ENCODE results near the gene AGBL4.
"Not testable (repeated sequence)": the region's sequence is repeated elsewhere in the genome, so short reads cannot be mapped to it uniquely, and the experiment has no call there.

Gene AGBL4

DNA sequence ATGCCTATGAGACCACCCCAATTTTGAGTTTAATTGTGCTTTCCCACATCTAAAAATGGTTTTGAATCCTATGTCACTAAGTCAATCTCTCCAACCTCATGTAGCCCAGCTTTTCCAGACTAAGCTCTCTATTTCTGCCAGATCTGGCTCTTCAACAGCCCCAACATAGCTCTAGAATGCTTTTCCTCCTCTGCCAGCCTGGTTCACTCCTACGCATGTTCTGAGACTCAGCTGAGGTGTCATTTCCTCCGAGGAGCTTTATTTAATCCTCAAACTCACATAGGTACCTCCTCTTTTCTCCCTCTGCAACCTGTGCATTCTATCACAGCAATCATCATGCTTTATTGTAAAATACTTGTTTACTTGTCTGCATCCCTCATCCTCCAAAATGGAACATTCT is 729.2 kb downstream of the AGBL4 start:
- FAIRE-seq = no peak

DNA sequence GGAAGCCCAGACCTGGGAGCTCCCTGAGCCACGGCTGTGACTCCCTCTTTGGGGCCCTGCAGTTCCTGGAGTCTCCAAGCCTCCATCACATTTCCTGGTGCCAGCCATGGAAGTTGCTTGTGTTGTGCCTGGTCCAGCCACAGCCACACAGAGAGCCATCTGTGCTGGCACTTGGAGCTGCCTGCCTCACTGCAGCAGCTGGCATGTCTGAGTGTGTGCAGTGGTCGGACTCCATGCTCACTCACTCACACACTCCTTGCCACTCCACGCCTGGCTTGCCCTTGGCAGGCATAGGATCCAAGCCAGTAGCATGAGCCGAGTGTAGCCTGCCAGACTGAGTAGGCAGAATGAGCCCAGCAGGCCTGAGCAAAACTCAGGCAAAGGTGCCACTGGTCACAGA is 730.7 kb downstream of the AGBL4 start:
- FAIRE-seq = no peak

DNA sequence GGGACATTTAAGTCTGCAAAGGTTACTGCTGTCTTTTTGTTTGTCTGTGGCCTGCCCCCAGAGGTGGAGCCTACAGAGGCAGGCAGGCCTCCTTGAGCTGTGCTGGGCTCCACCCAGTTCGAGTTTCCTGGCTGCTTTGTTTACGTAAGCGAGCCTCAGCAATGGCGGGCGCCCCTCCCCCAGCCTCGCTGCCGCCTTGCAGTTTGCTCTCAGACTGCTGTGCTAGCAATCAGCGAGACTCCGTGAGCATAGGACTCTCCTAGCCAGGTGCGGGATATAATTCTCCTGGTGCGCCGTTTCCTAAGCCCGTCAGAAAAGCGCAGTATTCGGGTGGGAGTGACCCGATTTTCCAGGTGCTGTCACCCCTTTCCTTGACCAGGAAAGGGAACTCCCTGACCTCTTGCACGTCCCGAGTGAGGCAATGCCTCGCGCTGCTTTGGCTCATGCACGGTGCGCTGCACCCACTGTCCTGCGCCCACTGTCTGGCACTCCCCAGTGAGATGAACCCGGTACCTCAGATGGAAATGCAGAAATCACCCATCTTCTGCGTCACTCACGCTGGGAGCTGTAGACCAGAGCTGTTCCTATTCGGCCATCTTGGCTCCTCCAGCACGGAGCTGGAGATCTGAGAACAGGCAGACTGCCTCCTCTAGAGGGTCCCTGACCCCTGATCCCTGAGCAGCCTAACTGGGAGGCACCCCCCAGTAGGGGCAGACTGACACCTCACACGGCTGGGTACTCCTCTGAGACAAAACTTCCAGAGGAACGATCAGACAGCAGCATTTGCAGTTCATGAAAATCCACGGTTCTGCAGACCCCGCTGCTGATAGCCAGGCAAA is 766.3 kb downstream of the AGBL4 start:
- not testable (repeated sequence) for FAIRE-seq

DNA sequence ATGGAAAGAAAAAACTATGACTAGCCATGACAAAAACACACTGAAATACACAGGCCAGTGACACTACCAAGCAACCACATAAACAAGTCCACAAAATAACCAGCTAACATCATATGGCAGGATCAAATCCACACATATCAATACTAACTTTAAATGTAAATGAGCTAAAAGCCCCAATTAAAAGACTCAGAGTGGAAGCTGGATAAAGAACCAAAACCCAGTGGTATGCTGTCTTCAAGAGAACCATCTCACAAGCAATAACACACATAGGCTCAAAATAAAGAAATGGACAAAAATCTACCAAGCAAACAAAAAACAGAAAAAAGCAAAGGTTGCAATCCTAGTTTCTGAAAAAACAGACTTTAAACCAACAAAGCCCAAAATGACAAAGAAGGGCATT is 770.8 kb downstream of the AGBL4 start:
- no peak for FAIRE-seq

DNA sequence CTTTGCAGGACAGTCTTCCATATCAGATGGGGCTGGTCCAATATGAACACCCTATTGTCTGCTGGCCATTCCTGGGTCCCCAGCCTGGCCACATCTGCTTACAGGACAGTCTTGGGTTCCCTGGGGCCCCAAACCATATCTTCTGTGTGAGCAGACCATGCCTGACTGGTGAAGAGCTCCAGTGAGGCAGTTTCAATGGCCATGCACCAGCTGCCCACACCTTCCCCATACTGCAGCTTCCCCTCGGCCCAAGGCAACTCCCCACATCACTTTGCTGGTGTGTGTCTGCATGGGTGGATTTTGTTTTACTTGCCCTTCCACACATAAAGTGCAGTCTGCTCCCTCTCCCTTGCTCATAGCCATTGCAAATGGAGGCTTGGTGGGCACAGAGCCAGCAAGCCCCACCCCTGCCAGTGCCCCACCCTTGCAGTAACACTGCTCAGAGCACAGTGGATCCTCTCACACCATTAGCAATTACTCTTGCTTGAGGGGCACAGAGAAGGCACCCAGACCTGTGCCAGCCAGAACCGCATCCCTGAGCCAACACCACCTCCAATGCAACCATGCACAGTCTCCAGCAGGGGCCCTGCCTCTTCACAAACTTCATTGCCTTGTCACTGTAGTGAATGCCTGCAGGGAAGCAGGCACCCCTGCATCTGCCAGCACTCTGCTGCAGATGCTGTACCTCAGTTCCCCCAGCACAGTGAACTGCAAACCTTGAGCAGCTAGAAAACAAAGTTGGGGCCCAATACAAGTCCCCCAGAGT is 772.6 kb downstream of the AGBL4 start:
- FAIRE-seq = no peak

DNA sequence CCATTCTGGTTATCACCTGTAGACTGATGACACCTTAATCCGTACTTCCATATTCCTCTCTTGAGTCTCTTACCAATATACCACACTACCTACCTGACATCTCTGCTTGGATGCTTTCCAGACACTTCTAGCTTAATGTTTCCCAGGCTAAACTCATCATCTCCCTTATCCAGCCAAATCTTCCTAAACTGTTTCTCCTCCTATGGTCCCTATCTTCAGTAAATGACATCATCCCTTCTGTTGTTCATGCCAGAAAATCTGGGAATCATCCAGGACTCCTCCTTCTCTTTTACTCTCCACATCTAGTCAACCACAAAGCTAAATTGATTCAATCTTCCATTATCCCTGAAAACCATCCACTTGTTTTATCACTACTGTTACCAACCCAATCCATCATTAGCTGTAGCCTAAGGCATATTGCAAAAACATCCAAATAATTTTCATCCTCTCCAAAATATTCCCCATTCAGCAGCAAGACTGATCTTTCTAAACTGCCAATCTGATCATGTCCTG is 783.0 kb downstream of the AGBL4 start:
- FAIRE-seq = no peak

DNA sequence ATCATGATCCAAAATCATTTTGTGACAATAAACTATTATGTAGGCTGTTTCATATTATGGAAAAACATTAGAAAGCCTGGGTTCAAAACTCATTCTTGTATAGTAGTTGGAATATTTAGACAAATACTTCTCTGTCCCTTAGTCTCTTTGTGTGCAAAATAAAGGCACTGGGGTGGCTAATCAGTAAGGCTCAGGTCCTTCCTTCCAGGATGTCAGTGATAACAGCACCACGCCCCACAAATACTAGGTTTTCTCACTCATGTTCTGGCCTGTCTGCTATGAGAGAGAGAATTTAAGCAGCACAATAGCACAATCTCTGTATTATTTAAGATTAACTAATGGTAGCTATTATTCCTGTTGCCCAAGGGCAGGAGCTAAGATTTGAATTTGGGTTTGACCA is 788.8 kb downstream of the AGBL4 start:
- FAIRE-seq = no peak

DNA sequence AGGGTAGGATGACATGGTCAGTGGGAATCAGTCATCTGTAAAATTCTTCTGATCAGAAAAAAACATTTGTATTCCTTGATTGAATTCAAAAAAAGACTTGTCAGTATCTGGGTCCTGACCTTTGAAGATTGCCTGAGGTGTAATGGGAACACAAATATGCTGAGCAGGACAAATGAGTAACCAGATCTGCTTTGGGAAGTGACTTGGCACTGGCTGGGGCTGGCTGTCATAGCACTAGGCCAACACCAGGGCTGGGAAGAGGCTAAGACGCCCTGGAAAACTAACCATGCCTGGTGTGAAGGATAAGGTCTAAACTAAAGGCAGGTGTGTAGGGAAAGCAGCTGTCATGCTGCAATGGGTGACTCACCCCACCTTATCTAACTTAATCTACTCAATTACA is 794.2 kb downstream of the AGBL4 start:
- no peak for FAIRE-seq

DNA sequence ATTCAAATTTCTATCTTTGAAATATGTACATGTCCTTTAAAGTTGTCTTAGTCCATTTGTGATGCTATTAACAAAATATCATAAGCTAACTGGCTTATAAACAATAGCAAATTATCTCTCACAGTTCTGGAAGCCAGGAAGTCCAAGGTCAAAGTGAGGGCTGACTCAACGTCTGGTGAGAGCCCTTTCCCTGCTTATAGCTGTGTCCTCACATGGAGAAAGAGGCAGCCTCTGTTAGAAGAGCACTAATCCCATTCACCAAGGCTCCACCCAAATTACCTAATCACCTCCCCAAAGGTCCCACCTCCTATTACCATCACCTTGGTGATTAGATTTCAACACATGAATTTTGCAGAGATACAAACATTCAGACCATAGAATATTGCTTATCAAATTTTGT is 797.0 kb downstream of the AGBL4 start:
- no peak for FAIRE-seq

DNA sequence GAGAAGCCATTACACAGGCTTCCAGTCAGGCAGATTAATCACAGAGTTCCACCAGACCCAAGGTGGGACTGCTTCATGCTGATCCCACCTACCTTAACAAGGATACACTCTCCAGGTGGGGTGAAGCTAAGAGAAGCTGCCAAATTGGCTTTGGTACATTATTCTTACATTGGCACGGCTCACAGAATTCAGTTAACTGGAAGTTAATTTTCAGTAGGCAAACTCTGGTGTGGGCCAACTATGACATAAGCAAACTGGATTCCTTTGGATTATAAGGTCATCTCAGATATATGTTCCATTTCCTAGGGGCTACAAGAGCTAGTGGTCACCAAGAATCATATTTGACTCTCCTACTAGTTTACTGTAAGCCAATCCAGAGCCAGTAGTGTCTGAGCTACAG is 798.3 kb downstream of the AGBL4 start:
- FAIRE-seq = no peak

DNA sequence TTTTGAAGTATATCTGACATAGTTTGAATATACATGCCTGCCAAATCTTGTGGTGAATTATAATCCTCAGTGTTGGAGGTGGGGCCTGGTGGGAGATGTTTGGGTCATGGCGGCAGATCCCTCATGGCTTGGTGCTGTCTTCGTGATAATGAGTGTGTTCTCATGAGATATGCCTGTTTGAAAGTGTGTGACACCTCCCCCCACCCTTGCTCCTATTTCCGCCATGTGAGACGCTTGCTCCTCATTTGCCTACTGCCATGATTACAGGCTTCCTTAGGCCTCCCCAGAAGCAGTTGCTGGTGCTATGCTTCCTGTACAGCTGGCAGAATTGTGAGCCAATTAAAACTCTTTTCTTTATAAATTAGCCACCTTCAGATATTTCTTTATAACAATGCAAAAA is 810.5 kb downstream of the AGBL4 start:
- FAIRE-seq = no peak

DNA sequence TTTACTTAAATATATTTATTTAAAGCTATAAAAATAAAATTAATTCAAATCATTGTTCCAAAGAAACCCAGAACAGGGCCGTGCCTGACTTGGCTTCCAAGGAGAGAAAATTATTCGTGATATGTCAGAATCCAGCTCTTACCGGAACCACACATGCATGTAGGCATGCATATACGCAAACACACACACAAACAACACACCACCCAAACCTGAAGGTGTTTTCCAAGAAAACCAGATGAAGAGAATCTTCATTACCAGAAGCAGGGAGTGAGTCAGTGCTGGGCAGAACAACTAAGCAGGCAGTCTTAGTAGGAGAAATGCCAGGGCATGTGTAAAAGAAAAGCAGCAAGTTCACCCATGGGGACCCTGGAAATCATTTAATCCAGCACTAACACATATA is 815.0 kb downstream of the AGBL4 start:
- FAIRE-seq = no peak

DNA sequence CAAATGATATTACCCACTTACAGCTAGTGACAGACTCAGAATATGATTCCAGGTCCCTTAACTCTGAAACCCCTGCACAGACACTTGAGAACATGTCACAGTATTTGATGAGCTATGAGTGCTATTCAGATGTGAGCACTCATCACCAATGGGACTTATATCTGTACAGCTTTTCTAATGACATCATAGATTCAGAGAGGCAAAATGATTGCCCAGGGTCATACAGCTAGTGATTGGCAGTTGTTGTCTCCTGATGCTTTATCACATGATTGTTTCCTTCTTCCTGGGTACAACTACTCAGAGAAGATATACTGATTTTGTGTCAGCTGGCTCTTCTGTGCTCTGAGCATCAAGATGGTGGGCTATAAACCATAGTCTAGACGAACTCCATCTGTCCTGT is 819.0 kb downstream of the AGBL4 start:
- FAIRE-seq = no peak

DNA sequence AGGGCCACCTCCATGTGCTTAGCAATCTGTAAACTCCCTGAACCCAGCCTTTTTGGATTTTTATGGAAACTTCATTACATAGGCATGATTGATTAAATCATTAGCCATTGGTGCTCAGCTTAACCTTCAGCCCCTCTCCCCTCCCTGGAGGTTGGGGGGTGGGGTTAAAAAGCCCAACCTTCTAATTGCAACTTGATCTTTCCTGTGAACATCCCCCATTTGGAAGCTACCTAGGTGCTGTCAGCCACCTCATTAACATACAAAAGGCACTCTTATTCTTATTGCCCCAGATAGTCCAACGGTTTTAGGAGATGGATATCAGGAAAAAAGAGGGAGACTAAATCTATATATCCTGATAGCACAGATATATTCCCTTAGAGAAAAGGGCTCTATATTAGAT is 823.0 kb downstream of the AGBL4 start:
- FAIRE-seq = no peak

DNA sequence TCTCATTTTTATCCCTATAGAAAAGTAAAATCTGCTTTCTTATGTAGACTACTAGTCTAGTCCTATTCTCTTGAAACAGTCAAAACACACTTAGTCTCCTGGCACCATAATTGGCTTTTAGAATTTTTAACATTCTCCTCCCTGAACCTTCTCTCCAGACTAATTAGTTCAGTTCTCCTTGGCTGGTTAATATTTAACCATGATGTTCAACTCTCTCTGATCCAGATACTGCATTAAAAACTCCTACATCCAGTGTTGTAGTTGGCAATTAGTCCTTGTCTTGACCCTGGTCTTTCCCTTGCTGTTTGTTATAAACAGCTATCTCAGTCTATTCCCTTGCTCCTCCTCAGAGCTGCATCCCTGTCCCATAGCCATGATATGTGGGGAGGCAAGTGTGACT is 824.2 kb downstream of the AGBL4 start:
- no peak for FAIRE-seq

DNA sequence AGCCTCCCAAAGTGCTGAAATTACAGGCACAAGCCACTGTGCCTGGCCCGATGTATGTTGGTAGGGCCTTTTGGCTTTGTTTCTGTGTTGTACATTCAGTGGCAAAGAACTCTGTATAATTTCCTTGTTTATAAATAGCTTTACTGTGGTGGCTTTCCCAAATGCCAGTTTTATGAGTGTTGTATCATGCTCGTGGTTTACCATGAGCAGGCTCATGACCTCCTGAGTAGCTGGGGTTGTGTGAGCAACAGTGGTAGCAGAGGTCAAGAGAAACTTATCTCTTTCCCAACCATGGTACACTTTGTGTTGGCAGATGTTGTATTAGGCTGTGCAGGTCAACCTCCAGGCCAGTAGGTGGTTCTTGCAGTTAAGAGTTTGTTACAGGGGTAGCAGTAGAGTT is 826.7 kb downstream of the AGBL4 start:
- FAIRE-seq = no peak

DNA sequence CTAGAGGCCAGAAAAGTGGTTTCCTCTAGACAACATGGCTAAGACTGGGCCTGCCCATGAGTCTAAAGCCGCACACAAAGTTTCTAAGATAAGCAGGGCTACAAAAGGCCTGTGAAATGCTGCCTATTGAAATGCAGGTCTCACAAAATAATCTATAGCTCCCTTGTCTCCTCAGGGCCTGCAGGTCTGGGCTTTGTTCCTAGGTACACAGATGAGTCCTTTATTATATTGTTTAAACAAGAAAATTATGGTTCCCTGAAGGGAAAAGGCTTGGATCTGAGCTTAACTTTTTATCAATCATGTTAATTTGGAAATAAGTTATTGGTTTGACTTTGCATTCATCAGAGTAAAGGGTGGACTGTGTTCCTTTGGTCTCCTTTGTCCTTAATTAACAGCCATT is 833.6 kb downstream of the AGBL4 start:
- FAIRE-seq = no peak

DNA sequence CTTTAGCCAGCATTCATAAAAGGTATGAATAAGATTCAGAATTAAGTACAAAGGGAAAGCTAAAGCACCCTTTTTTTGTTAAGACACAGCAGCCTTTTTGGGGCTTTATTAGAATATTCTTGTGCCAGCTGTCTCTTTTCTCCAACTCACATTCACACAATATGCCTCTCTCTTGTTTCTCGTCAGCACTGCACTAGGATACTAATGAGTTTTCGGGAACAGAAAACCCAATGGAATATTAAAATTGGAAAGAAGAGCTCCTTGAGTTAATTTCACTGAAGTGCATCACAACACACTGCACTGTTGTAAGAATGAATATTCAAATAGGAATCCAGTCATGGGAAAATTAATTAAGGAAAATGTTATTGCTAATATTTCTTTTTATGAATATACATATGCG is 836.7 kb downstream of the AGBL4 start:
- no peak for FAIRE-seq

DNA sequence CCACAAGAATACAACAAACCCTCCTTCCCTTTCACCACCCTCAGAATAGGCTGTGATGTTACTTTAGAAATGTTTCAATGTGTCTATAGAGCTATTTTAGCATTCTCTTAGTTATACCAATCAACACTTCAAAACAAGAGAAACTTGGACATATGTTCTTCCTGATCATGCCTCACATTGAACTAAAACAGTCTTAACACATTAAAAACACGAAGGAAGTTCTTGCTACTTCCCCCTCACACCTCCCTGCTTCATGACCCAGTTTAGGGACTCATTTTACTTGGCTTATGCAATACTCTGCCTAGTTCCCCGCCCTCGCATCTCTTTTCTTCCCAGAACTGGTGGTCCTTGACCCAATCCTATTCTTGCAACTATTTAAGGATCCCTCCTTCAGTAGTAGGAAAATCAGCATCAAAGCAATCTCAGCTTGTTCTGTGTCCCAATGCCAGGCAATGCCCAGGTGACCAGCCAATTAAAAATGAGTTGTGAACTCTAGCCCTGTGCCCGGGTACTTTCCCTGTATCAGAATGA is 838.2 kb downstream of the AGBL4 start:
- FAIRE-seq = no peak

DNA sequence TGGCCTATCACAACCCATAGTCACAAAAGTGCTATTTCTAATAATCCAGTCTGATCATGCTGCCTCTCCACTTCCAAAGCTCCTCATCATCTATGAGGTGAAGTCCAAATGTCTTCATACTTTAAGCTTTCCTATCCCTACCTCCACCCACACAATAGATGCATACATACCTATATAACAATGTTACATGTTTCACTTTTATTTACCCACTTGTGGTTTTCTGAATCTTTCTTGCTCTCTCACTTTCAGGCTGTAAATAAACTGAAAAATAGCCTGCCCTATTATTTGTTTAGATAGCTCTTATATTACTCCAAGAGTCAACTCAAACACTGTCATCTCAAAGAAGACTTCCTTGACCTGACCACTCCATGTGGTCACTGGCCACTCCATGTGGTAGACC is 840.3 kb downstream of the AGBL4 start:
- FAIRE-seq = no peak

DNA sequence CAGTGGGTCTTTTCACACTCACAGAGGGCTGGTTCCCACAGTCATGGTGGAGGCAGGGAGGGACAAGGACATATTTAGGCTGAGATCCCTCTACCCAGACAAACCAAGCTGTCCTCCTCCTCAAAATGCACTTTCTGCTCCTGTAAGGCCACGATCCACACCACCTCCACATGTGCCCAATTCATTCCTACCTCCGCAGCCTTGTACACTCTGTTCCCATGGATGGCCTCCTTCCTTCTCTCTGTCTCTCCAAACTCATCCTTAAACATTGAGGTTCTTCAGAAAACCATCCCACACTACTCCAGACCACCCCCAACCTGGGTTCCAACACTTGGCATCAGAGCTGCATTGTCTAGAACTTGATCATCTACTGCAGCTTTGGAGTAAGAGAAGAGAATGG is 842.7 kb downstream of the AGBL4 start:
- no peak for FAIRE-seq

DNA sequence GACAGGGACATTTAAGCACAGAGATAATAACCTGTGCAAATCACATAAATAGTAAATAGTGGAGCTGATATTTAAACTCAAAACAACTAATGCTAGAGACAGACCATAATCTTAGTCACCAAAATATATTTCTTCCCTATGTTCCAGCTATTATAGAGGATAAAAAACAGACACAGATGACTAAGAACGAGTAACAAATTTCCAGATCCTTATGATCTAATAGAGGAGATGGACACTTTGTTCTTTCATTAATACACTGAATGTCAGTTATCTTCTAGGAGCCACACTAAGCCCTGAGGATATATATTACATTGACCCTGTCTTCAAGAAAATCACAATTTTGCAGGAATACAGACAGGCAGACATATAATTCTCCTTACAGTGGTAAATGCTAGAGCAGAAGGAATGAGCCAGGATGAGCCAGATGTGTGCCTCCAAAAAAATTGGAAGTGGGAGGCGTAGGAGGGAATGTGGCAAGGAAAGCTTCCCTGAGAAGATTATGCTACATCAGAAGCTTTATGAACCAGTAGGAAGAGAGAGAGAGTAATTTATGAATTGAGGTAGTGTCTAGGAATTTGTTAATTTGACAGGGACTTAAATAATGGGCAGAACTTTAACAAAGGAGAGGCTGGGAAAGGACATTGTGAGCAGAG is 851.7 kb downstream of the AGBL4 start:
- no peak for FAIRE-seq

DNA sequence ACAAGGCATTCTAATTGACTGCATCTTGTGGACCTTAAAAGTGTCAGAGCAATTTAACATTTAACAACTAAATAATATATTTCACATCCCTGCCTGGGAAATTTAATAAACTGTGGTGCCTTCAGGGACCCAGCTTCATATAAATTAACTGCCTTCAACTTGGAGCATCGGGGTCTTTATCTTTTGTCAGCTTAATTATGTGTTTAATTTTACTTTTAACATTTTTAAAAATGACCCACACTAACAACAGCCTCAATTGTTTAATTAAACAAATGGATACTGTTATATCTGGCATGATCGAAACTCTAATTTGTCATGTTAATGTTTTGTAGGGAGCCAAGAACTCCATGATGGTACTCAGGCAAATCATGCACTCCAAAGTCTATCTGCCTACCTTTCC is 857.7 kb downstream of the AGBL4 start:
- no peak for FAIRE-seq

DNA sequence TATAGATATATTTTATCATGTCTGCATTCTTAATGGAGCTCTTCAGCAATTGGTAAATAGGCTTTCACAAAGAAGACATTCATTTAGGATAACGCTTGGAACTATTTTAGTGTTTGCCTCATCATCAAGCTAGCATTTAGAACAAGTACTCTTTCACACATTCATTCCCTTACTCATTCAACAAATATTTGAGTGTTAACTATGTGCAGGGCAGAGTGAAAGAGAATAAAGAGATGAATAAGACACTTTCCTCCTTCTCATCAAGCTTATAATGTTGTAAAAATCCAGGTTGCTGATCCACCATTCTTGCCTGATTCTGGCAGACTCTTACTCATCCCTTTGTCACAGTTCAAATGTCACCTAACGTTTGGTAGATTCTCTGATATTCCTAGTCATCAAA is 860.7 kb downstream of the AGBL4 start:
- no peak for FAIRE-seq
